Measurements from ENCODE around the gene CCDC146.

DNA sequence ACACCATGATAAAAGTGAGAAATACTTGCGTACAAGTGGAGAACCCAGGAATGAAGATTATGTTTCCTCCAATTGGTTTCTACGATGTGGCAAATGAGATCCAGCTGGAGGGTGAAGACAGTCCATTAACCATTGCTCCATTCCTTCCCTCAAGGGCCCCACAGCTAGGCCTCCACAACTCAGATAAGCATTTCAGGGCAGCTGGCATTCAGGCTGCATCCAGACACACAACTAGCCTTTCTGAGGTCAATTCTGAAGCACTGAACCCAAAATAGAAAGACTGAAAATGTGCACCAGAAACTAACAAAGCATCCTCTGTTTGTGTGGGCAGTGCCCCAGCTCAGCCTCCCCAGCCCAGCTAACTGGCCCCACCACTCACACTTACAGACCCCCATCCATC is 198.9 kb downstream of the CCDC146 start:
- TF ChIP-seq, protein P1, sequence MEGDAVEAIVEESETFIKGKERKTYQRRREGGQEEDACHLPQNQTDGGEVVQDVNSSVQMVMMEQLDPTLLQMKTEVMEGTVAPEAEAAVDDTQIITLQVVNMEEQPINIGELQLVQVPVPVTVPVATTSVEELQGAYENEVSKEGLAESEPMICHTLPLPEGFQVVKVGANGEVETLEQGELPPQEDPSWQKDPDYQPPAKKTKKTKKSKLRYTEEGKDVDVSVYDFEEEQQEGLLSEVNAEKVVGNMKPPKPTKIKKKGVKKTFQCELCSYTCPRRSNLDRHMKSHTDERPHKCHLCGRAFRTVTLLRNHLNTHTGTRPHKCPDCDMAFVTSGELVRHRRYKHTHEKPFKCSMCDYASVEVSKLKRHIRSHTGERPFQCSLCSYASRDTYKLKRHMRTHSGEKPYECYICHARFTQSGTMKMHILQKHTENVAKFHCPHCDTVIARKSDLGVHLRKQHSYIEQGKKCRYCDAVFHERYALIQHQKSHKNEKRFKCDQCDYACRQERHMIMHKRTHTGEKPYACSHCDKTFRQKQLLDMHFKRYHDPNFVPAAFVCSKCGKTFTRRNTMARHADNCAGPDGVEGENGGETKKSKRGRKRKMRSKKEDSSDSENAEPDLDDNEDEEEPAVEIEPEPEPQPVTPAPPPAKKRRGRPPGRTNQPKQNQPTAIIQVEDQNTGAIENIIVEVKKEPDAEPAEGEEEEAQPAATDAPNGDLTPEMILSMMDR (IDR thresholded peaks at IDR 0.05; ENCODE audit: borderline replicate concordance, extremely low read depth, low read length, poor library complexity, severe bottlenecking) = no peak
- no peak for TF ChIP-seq EZH2 (IDR thresholded peaks at IDR 0.05; ENCODE audit: borderline replicate concordance, low read depth, low read length, severe bottlenecking)
